Measurements from ENCODE around the gene CEP70.
"Not testable (repeated sequence)": the region's sequence is repeated elsewhere in the genome, so short reads cannot be mapped to it uniquely, and the experiment has no call there.

CEP70 gene

DNA sequence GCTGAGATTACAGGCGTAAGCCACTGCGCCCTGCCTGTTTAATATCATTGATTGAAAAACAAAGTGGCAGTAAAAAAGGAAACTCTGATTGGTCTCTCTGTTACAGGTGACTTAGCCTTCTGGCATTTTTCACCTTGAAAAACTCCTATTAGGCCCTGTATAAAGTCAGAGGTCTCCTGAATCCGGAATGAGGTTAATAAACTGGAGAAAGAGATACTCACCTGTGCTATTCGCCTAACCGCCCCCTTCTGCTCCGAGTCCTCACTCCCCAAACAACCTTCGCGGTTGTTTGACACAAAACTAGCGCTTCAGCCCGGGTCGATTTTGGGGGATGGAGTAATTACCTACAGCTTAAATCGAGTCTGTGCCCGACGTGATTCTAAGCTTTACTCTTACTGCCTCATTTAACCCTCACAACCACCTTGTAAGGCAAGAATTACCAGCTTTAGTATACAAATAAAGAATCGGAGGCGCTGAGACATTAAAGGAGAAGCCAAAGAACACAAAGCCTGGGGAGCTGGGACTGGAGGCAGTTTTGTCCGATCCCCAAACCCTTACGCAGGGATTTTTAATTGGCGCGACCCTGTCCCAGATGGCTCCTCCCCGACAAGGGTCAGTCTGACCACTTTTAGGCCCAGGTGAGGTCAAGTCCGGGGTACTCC, 441 bp downstream of the CEP70 start:
- no peak for DNase-seq

DNA sequence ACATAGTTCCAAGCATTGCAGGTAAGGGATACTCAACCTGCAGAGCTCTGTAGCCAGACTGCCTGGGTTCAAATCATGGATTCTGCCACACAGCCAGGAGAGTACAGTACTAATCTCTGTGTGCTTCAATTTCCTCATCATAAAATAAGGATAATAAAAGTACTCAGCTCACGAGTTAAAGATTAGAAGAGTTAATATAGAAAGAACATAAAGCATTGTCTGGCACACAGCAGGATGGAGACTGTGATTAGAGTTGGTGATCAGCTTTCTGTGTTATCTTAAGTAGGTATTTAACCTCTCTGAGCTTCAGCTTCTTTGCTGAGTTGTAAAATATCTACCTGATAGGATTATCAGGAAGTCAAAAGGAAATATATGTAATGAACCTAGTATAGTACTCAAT, 2.7 kb downstream of the CEP70 start:
- no peak for DNase-seq

DNA sequence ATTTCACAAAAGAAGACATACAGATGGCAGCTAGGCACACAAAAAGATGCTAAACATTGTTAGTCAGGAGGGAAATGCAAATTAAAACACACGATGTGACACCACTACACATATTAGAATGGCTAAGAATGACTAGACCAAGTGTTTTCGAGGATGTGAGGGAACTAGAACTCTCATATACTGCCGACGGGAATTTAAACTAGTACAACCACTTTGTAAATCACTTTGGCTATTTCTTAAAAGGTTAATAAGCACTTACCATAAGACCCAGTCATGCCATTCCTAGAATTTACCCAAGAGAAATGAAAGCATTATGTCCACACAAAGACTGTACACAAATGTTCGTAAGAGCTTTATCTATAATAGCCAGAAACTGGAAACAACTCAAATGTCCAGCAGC, 5.6 kb downstream of the CEP70 start:
- no peak for DNase-seq

DNA sequence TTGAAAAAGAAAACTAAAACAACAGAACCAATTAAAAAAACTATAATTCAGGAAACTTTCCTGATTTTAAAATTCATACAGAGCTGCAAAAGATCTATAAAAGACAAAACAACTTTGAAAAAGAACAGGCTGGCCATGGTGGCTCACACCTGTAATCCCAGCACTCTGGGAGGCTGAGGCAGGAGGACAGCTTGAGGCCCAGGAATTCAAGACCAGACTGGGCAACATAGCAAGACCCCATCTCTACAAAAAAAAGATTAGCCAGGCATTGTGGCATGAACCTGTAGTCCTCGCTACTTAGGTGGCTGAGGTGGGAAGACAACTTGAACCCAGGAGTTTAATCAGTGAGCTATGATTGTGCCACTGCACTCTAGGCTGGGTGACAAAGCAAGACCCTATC, 6.7 kb downstream of the CEP70 start:
- no peak for DNase-seq

DNA sequence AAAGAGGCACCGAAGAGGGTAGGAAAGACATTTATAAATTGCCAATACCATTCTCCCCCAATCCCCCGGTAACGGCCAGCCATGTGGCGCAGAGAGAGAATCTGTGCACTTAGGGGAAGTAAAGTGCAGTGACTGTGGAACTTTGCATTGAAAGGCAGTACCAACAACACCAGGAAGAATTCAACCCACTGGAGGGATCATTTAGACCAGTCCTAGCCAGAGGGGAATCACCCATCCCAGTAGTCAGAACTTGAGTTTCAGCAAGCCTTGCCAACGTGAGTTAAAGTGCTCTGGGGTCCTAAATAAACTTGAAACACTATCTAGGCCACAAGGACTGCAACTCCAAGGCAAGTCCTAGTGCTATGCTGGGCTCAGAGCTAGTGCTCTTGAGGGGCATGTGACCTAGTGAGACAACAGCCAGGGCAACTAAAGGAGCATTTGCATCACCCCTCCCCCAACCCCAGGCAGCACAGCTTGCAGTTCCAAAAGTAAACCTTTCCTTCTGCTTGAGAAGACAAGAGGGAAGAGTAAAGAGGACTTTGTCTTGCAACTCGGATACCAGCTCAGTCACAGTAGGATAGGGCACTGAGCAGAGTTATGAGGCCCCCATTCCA, 15.0 kb downstream of the CEP70 start:
- DNase-seq, result no peak

DNA sequence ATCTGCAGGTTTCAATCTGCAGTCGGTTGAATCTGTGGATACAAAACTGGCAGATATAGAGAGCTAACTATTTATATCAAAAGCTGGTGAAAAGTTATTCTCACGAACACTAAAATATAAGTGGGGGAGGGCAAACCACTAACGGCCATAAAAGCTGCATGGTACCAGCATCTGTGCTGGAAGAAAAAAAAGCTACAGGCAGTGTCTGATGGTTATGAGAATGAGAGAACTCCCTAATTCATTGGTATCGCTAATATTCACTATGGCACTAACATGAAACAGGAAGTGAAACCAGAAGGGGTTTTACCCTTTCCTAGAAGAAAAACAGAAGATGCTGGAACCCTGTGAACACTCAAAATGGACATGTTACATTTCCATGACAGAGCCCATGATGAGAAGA, 15.9 kb downstream of the CEP70 start:
- peak; percentile 28 to 85 (median 64) for DNase-seq

DNA sequence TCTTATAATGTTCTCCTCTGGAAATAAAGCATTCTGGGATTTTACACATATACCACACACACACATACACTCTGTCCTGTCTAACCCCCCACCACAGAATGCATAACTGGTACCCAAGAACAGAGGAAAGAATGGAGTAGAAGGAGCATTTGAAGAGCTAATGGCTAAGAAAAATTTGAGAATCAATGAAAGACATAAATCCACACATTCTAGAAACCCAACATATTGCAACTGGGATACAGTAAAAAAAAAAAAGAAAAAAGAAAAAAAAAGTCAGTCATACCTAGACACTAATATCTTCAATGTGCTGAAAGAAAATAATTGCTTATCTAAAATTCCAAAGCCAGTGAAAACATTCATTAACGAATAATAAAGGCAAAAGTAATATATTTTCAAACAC, 20.9 kb downstream of the CEP70 start:
- DNase-seq, result no peak

DNA sequence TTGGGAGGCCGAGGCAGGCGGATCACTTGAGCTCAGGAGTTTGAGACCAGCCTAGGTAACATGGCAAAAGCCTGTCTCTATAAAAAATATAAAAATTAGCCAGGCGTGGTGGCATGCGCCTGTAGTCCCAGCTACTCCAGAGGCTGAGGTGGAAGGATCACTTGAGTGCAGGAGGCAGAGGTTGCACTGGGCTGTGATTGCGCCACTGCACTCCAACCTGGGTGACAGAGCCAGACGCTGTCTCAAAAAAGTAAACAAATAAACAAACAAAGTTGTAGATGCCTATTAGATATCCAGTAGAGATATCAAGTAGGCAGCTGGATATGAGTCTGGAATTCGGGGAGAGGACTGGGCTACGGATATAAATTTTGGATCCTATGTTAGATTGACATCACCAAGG, 24.4 kb downstream of the CEP70 start:
- DNase-seq, result not testable (repeated sequence)

DNA sequence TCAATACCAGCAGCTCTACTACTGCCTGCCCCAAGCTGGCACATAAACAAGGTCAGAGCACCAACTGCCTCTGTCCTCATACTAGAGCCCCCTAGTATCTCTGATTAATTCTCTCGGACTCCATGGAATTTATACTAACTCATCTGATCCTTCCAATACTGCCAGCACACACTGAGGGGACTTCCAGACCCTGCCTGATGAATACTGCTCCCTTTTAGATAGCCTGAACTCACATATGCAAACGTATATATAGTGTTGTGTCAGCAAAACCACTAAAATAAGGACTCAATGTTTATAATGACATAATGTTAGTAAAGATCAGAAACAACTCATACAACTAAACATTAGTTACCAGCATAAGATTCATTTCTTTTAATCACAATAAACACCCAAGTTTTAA, 25.0 kb downstream of the CEP70 start:
- no peak for DNase-seq

DNA sequence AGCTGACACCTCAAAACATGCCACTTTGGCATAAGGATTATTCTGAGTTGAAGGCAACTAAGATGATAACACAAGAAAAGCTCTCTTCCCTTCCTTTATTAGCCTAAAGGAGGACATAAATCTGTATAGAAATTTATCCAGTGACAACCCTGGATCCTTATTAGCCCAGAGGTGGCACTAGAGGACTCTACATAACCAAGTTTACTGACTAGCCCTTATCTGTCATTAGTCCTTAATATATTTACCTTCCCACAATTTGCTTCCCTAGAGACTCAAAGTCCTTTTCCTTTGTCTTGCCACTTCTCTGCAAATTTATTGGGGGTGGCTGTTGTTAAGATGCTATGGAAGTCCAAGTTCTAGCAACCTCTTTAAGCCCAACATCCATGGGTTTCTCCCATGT, 26.7 kb downstream of the CEP70 start:
- peak in 1 of 4 experiments; percentile 12 for DNase-seq

DNA sequence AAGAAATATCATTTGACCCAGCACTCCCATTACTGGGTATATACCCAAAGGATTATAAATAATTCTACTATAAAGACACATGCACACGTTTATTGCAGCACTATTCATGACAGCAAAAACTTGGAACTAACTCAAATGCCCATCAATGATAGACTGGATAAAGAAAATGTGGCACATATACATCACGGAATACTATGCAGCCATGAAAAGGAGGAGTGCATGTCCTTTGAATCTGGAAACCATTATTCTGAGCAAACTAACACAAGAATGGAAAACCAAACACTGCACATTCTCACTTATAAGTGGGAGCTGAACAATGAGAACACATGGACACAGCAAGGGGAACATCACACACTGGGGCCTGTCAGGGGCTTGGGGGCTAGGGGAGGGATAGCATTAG, 27.8 kb downstream of the CEP70 start:
- not testable (repeated sequence) for DNase-seq

DNA sequence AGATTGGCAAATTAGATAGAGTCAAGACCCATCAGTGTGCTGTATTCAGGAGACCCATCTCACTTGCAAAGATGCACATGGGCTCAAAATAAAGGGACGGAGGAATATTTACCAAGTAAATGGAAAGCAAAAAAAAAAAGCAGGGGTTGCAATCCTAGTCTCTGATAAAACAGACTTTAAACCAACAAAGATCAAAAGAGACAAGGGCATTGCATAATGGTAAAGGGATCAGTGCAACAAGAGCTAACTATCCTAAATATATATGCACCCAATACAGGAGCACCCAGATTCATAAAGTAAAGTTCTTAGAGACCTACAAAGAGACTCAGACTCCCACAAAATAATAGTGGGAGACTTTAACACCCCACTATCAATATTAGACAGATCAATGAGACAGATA, 31.2 kb downstream of the CEP70 start:
- not testable (repeated sequence) for DNase-seq

DNA sequence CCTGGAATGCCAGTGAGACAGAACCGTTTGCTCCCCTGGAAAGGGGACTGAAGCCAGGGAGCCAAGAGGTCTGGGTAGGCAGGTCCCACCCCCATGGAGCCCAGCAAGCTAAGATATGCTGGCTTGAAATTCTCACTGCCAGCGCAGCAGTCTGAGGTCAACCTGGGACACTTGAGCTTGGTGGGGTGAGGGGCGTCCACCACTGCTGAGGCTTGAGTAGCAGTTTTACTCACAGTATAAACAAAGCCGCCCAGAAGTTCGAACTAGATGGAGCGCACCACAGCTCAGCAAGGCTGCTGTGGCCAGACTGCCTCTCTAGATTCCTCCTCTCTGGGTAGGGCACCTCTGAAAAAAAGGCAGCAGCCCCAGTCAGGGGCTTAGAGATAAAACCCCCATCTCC, 33.6 kb downstream of the CEP70 start:
- DNase-seq, result no peak

DNA sequence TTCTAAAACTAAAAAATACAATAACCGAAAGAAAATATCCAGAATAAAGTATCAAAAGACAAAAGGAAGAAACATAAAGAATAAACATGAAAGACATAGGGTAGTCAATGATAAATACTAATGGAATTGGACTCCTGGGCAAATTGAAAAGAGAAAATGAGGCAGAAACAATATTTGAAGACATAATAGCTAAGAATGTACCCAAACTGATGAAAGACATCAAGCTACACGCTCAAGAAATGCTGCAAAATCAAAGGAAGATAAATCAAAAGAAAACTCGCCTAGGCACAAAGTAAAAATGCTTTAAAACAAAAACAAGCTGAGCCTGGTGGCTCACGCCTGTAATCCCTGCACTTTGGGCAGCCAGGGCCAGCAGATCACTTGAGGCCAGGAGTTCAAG, 34.9 kb downstream of the CEP70 start:
- DNase-seq, result no peak

DNA sequence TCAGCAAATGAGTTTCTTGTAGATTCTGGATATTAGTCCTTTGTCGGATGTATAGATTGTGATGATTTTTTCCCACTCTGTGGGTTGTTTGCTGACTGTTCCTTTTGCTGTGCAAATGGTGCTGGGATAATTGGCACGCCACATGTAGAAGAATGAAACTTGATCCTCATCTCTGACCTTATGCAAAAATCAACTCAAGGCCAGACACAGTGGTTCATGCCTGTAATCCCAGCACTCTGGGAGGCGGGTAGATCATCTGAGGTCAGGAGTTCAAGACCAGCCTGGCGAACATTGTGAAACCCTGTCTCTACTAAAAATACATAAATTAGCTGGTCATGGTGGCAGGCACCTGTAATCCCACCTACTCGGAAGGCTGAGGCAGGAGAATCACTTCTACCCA, 39.3 kb downstream of the CEP70 start:
- not testable (repeated sequence) for DNase-seq

DNA sequence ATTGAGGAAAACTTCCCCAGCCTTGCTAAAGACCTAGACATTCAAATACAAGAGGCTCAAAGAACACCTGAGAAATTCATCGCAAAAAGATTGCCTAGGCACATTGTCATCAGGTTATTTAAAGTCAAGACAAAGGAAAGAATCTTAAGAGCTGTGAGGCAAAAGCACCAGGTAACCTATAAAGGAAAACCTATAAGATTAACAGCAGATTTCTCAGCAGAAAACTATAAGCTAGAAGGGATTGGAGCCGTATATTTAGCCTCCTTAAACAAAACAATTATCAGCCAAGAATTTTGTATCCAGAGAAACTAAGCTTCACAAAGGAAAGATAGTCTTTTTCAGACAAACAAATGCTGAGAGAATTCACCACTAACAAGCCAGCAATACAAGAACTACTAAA, 43.1 kb downstream of the CEP70 start:
- DNase-seq, result not testable (repeated sequence)

DNA sequence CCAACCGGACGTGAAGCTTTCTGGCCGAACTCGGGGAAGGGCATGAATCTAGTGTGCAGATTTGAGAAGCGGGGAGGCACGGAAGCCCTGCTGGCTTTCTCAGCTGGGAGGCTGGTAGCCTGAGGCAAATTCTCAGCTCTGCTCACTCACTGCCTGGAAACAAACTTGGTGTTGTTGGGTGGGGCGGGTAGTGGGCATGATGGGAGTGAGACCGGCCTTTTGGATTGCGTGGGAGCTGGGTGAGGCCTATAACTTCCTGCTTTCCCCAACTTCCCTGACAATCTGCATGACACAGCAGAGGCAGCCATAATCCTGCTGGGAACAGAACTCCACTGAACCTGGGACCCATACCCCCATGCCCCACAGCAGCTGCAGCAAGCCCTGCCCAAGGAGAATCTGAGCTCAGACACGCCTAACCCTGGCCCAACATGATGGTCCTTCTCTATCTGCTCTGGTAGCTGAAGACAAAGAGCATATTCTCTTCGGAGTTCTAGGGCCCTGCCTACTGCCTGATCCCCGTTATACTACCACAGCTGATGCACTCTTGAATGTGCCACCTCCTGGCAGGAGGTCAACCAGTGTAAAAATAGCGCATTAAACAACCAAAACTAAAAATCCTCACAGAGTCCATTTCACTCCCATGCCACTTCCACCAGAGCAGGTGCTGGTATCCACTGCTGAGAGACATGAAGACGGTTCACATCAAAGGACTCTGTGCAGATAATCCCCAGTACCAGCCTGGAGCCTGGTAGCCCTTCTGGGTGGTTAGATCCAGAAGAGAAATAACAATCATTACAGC, 44.7 kb downstream of the CEP70 start:
- no peak for DNase-seq

DNA sequence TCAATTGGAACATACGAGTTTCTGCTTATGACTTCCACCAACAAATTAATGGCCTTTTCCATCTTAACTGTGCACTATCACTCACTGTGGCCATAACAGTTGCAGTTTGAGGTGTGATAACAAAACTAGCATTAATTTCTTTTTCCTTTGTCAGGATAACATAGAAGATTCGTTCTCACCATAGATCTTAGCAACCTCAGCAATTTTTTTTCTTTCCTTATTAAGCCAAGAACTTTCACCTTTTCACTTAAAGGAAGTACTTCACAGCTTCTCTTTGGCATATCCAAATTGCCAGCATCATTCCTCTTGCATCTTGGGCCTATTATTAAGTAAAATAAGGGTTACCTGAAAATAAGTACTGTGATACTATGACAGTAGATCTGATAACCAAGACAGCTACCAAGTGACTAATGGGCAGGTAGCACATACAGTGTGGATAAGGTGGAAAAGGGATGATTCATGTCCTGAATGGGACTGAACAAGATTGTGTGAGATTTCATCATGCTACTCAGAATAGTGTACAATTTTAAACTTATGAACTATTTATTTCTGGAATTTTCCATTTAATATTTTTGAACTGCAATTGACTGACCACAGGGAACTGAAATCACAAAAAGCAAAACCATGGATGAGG, 46.6 kb downstream of the CEP70 start:
- no peak for DNase-seq

DNA sequence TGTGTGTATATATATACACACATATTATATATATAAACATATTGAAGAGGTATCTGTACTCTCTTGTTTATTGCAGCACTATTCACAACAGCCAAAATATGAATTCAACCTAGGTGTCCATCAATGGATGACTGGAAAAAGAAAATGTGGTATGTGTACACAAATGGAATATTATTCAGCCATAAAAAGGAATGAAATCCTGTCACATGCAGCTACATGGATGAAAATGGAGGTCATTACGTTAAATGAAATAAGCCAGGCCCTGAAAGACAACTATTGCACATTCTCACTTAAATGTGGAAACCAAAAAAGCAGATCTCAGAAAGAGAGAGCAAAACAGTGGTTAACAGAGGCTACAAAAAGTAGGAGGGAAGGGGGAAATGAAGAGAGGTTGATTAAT, 49.5 kb downstream of the CEP70 start:
- DNase-seq, result no peak

DNA sequence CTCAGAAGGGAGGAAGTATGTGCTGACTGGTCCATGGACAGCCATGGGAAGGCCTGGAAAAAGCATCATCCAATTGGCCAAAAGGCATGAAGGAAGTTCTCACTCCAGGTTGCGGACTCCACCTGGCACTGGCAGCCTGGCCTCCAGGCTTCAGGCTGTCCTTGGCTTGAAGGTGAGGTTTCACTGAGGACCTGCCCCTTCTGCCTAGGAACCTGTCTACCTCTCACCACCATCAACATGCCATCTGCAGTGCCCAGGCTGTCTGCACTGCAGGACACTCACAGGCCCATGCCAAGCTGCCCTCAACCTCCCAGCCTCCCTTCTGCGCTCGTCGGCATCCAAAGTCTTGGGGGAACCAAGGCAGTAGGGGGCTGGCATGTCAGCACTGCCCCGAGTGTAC, 51.1 kb downstream of the CEP70 start:
- no peak for DNase-seq

DNA sequence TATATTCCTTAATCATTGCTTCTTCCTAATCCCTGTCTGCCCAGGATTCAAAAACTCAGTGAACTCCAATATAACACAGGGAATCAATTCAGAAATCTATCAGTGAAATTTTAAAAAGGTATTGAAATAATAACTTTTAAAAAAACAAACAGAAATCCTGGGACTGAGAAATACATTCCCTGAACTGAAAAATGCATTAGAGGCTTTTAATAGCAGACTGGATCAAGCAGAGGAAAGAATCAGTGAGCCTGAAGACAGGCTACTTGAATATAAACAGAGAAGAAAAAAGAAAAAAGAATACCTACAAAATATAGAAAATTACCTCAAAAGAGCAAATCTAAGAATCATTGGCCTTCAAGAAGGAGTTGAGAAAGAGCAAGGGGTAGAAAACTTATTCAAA, 54.7 kb downstream of the CEP70 start:
- DNase-seq, result no peak

DNA sequence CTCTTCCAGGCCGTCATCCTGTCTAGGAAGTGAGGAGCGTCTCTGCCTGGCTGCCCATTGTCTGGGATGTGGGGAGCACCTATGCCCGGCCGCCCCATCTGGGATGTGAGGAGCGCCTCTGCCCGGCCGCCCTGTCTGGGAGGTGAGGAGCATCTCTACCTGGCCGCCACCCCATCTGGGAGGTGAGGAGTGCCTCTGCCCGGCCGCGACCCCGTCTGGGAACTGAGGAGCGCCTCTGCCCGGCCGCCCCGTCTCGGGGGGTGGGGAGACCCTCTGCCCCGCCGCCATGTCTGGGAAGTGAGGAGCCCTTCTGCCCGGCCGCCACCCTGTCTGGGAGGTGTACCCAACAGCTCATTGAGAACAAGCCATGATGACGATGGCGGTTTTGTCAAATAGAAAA, 72.6 kb downstream of the CEP70 start:
- DNase-seq, result not testable (repeated sequence)

DNA sequence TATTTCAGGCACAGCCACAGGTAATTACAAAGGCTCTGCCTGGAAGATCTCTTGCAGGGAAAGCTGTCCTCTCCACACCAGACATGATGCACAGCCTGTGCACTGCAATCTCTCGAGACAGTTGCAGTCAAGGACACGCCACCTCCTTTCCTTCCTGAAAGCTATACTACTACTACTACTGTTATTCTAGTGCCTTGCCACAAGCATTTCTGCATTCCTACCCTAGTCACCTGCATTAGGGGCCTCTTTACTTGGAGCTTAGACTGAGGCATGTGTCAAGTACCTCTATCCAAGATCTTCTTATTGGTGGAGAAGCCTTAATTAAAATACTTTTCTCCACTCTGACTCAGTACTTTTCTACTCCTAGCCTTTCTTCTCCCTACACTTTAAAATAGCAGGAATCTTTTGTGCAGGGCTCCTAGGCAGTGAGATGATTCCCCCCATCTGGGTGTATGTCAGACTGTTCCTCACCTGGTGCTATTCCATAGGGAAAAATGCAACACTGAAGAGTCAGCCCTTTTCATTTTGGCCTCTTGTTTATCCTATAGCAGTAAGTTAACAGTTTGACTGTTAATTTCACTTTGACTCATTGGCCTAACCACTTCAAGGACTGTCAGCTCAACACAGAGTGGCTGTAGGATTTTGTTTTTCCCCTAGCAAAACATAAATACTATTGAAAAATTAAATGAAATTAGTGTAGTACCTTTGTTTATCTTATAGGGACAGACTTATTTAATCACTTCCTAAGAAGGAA, 80.8 kb downstream of the CEP70 start:
- DNase-seq, result no peak

Measured in suppressor macrophage (primary cell).